HL-60 (cell line): ENCODE results near the gene ZNF580.

ENCODE experiments used
- CTCF ChIP-seq: IDR thresholded peaks from one replicate; pipeline ENCODE4 v1.5.1; 2011; ENCODE audit warnings: low read length, control low read depth, inconsistent platforms; ENCODE audit not compliant: insufficient read depth
- GABPA ChIP-seq: IDR thresholded peaks from 2 replicates; pipeline ENCODE4 v1.6.1; 2012; ENCODE audit warnings: low read depth
- POLR2AphosphoS5 ChIP-seq: IDR thresholded peaks from 2 replicates; pipeline ENCODE4 v1.6.1; 2012; ENCODE audit warnings: low read depth
- REST ChIP-seq: IDR thresholded peaks from 2 replicates; pipeline ENCODE4 v1.6.1; 2012; ENCODE audit warnings: low read depth; ENCODE audit not compliant: insufficient replicate concordance
- SPI1 ChIP-seq: IDR thresholded peaks from 2 replicates; pipeline ENCODE4 v1.6.1; 2012; ENCODE audit warnings: low read depth, mild to moderate bottlenecking, borderline replicate concordance

- TF ChIP-seq REST (no peak), POLR2AphosphoS5 (no peak), CTCF (no peak), GABPA (no peak), SPI1 (no peak)
These were observed 40.2 kb upstream of the ZNF580 start for GRCh38 chr19:55600662-55601028.
